Neuronal stem cell (in vitro differentiated cells): ENCODE data around the gene UBE4A.
A peak's percentile ranks its signal among the peaks of the same experiment; 100 is the strongest.

Source experiments
- DNase-seq: peaks from one replicate; pipeline ENCODE4 v3.0.0-alpha.2; 2013; ENCODE audit warnings: low spot score
- H2AFZ ChIP-seq: one replicate; pipeline ENCODE4 v1.6.1; 2013; ENCODE audit warnings: mild to moderate bottlenecking, low read length, inconsistent platforms
- H2AK5ac ChIP-seq: 2 replicates; pipeline ENCODE4 v1.6.1; 2013; ENCODE audit warnings: low read depth, mild to moderate bottlenecking, inconsistent platforms, low read length, moderate library complexity, mixed read lengths
- H2BK120ac ChIP-seq: 2 replicates; pipeline ENCODE4 v1.6.1; 2013; ENCODE audit warnings: low read depth, mild to moderate bottlenecking, inconsistent platforms, low read length, moderate library complexity, mixed read lengths
- H2BK12ac ChIP-seq: one replicate; pipeline ENCODE4 v1.6.1; 2013; ENCODE audit warnings: low read length, inconsistent platforms
- H2BK15ac ChIP-seq: 2 replicates; pipeline ENCODE4 v1.6.1; 2013; ENCODE audit warnings: mild to moderate bottlenecking, low read length, inconsistent platforms, mixed read lengths
- H2BK5ac ChIP-seq: one replicate; pipeline ENCODE4 v1.6.1; 2013; ENCODE audit warnings: inconsistent platforms, mild to moderate bottlenecking, low read length, moderate library complexity
- H3K14ac ChIP-seq: one replicate; pipeline ENCODE4 v1.6.1; 2013; ENCODE audit warnings: low read length, inconsistent platforms
- H3K18ac ChIP-seq: 2 replicates; pipeline ENCODE4 v1.6.1; 2013; ENCODE audit warnings: low read length, inconsistent platforms
- H3K23ac ChIP-seq: 2 replicates; pipeline ENCODE4 v1.6.1; 2013; ENCODE audit warnings: low read depth, mild to moderate bottlenecking, mixed read lengths, low read length, inconsistent platforms; ENCODE audit not compliant: poor library complexity
- H3K27ac ChIP-seq: replicated peaks from 3 replicates; pipeline ENCODE4 v1.5.1; 2013; ENCODE audit warnings: low read length, inconsistent platforms
- H3K27me3 ChIP-seq, 3 experiments: 2 replicates each; pipeline ENCODE4 v1.6.1; 2013; ENCODE audit warnings: low read length in 3 of 3, mild to moderate bottlenecking in 2 of 3, inconsistent platforms in 1 of 3, low read depth in 1 of 3, mixed read lengths in 1 of 3, moderate library complexity in 1 of 3; ENCODE audit not compliant: control insufficient read depth in 3 of 3, insufficient read depth in 3 of 3
- H3K36me3 ChIP-seq, 2 donors: replicated peaks in 1 of 2; 2 replicates each; pipeline ENCODE4 v1.6.1; 2013; ENCODE audit warnings: low read length in 2 of 2; ENCODE audit not compliant: control insufficient read depth in 2 of 2, insufficient read depth in 2 of 2
- H3K4ac ChIP-seq: 2 replicates; pipeline ENCODE4 v1.6.1; 2013; ENCODE audit warnings: inconsistent platforms, mild to moderate bottlenecking, low read length, moderate library complexity
- H3K4me1 ChIP-seq, 2 donors: 1 replicate in 1 of 2; 2 replicates in 1 of 2; pipeline ENCODE4 v1.6.1; 2013; ENCODE audit warnings: low read length in 2 of 2, low read depth in 1 of 2; ENCODE audit not compliant: control insufficient read depth in 2 of 2, insufficient read depth in 1 of 2
- H3K4me2 ChIP-seq: one replicate; pipeline ENCODE4 v1.6.1; 2013; ENCODE audit warnings: mild to moderate bottlenecking, low read length, inconsistent platforms; ENCODE audit not compliant: insufficient read depth, poor library complexity, severe bottlenecking
- H3K4me3 ChIP-seq, 2 donors: 2 replicates each; pipeline ENCODE4 v1.5.1; 2013; ENCODE audit warnings: low read length in 2 of 2, mild to moderate bottlenecking in 2 of 2, inconsistent platforms in 1 of 2, moderate library complexity in 1 of 2
- H3K79me1 ChIP-seq: one replicate; pipeline ENCODE4 v1.6.1; 2013; ENCODE audit warnings: low read depth, mild to moderate bottlenecking, inconsistent platforms, low read length, moderate library complexity
- H3K9ac ChIP-seq: one replicate; pipeline ENCODE4 v1.6.1; 2013; ENCODE audit warnings: mild to moderate bottlenecking, low read depth, low read length, inconsistent platforms; ENCODE audit not compliant: poor library complexity
- H3K9me3 ChIP-seq, 2 donors: replicated peaks in 1 of 2; 2 replicates each; pipeline versions ENCODE3 to v1.6.1; 2013; ENCODE audit warnings: low read length in 2 of 2, mild to moderate bottlenecking in 2 of 2, inconsistent platforms in 1 of 2, low read depth in 1 of 2, mixed read lengths in 1 of 2, moderate library complexity in 1 of 2; ENCODE audit not compliant: control insufficient read depth in 2 of 2, insufficient read depth in 1 of 2
- H4K8ac ChIP-seq: one replicate; pipeline ENCODE4 v1.6.1; 2013; ENCODE audit warnings: low read depth, mild to moderate bottlenecking, inconsistent platforms, low read length, moderate library complexity
- H4K91ac ChIP-seq: one replicate; pipeline ENCODE4 v1.6.1; 2013; ENCODE audit warnings: low read length, low read depth, mild to moderate bottlenecking, inconsistent platforms; ENCODE audit not compliant: poor library complexity
- WGBS, 2 donors: extraction: QIAGEN DNeasy Blood & Tissue Kit; methylation state at CpG; one replicate each; pipeline ENCODE4 v1.1.7; 2013; ENCODE audit warnings: missing lambda C conversion rate in 2 of 2, mixed read lengths in 1 of 2; ENCODE audit not compliant: insufficient read length in 2 of 2, insufficient replicate concordance in 1 of 2; ENCODE audit errors: extremely low coverage in 2 of 2; 5-methylcytosine and 5-hydroxymethylcytosine counted together

Gene UBE4A

GRCh38 chr11:118318581-118319336 lies 40.6 kb upstream of the UBE4A start:
- Histone ChIP-seq H3K4ac (no peak overlapping the region), H2AFZ (no peak overlapping the region), H3K4me1 (peaks cover 0 to 18% of the 10 kb centered on the region in 2 donors), H3K18ac (no peak overlapping the region), H3K27ac (no peak overlapping the region), H2BK12ac (peak overlapping the region; percentile 51), H3K79me1 (no peaks in the 10 kb centered on the region), H4K91ac (no peak overlapping the region), H3K9me3 (peaks cover 0 to 3% of the 10 kb centered on the region in 2 donors), H4K8ac (no peak overlapping the region), H3K9ac (no peak overlapping the region), H2BK5ac (no peak overlapping the region), H3K27me3 (peaks cover 0 to 14% (median 0%) of the 10 kb centered on the region in 3 experiments), H3K23ac (no peak overlapping the region), H2BK120ac (no peak overlapping the region), H2AK5ac (no peak overlapping the region), H3K4me2 (no peak overlapping the region), H3K4me3 (no peak overlapping the region), H3K14ac (no peak overlapping the region), H3K36me3 (no peaks in the 10 kb centered on the region), H2BK15ac (no peak overlapping the region)
- no CpG with 5 or more reads among the region's 11 CpGs for WGBS, 2 donors
- DNase-seq, result no peak

GRCh38 chr11:118319337-118319707 lies 40.1 kb upstream of the UBE4A start:
- Histone ChIP-seq H4K91ac (no peak overlapping the region), H3K79me1 (no peaks in the 10 kb centered on the region), H3K4me3 (no peak overlapping the region), H3K4me2 (no peak overlapping the region), H3K27me3 (peaks cover 0 to 11% (median 0%) of the 10 kb centered on the region in 3 experiments), H2BK5ac (no peak overlapping the region), H2AFZ (no peak overlapping the region), H2AK5ac (no peak overlapping the region), H2BK120ac (no peak overlapping the region), H2BK12ac (no peak overlapping the region), H3K4ac (no peak overlapping the region), H3K27ac (no peak overlapping the region), H3K23ac (no peak overlapping the region), H4K8ac (no peak overlapping the region), H3K4me1 (peaks cover 0 to 18% of the 10 kb centered on the region in 2 donors), H3K18ac (no peak overlapping the region), H3K36me3 (no peaks in the 10 kb centered on the region), H2BK15ac (no peak overlapping the region), H3K9ac (no peak overlapping the region), H3K14ac (no peak overlapping the region), H3K9me3 (peaks cover 0 to 4% of the 10 kb centered on the region in 2 donors)
- no CpG with 5 or more reads among the region's 1 CpG for WGBS, 2 donors
- no peak for DNase-seq

GRCh38 chr11:118320515-118320914 lies 38.9 kb upstream of the UBE4A start:
- Histone ChIP-seq H4K91ac (no peak overlapping the region), H3K27me3 (peaks cover 0 to 11% (median 0%) of the 10 kb centered on the region in 3 experiments), H2AK5ac (no peak overlapping the region), H2AFZ (no peak overlapping the region), H4K8ac (no peak overlapping the region), H3K9ac (no peak overlapping the region), H3K27ac (no peak overlapping the region), H3K4me2 (no peak overlapping the region), H3K18ac (no peak overlapping the region), H2BK15ac (no peak overlapping the region), H2BK12ac (no peak overlapping the region), H3K4ac (no peak overlapping the region), H3K79me1 (no peaks in the 10 kb centered on the region), H2BK120ac (no peak overlapping the region), H3K14ac (no peak overlapping the region), H3K23ac (no peak overlapping the region), H3K4me1 (peaks cover 0 to 11% of the 10 kb centered on the region in 2 donors), H3K4me3 (no peak overlapping the region), H3K36me3 (no peaks in the 10 kb centered on the region), H3K9me3 (peaks cover 0 to 4% of the 10 kb centered on the region in 2 donors), H2BK5ac (no peak overlapping the region)
- no peak for DNase-seq
- no CpG with 5 or more reads among the region's 3 CpGs for WGBS, 2 donors

- Histone ChIP-seq H3K14ac (no peak overlapping the region), H2AFZ (no peak overlapping the region), H2BK120ac (no peak overlapping the region), H2BK15ac (no peak overlapping the region), H4K91ac (no peak overlapping the region), H3K9me3 (peaks cover 0 to 4% of the 10 kb centered on the region in 2 donors), H3K4ac (no peak overlapping the region), H2BK12ac (no peak overlapping the region), H3K4me2 (no peak overlapping the region), H3K4me1 (peaks cover 0 to 4% of the 10 kb centered on the region in 2 donors), H3K79me1 (no peaks in the 10 kb centered on the region), H3K23ac (no peak overlapping the region), H3K36me3 (no peaks in the 10 kb centered on the region), H3K18ac (no peak overlapping the region), H2AK5ac (no peak overlapping the region), H3K4me3 (no peak overlapping the region), H3K9ac (no peak overlapping the region), H3K27ac (no peak overlapping the region), H3K27me3 (peaks cover 0 to 9% (median 0%) of the 10 kb centered on the region in 3 experiments), H4K8ac (no peak overlapping the region), H2BK5ac (no peak overlapping the region)
- DNase-seq, result no peak
- no CpG with 5 or more reads among the region's 5 CpGs for WGBS, 2 donors
Observed at GRCh38 chr11:118321386-118322082, 37.9 kb upstream of the UBE4A start.
